ENCODE data around the gene MED7.

MED7 gene

GRCh38 chr5:157100140-157100679 is 42.5 kb downstream of the MED7 start:
- no peak for DNase-seq

DNA sequence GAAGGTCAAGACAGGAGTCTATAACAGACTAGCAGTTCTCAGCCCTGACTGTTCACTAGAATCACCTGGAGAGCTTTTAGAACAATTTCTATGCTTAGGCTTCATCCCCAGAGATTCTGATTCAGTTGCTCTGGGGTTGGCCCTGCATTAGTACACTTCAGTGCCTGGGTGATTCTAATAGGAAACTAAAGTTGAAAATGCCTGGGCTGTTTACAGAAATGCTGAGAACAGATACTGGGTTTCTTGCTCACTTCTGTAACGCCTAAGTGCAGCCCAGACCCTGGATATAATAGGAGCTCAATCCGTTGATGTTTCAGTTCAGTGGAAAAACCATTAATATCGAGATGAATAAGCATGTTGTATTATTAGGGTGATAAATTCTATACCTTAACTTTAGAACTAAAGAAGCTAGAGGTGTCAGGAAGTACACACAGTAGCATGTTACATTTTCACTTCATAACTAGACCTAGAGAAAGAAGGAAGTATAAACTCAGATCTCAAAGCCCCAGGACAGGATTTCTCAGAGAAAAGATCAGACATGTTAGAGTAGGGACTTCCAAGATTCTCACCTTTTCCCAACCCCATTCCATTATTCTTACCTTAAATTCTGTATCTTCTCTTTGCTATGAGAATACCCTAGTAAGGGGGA is 54.2 kb downstream of the MED7 start:
- DNase-seq, result no peak
